Measurements from ENCODE around the gene MAD2L2. TPM values are rescaled to one million over a fixed set of nuclear protein-coding genes. Genes with fewer than 3 reads are reported as not detected.
A peak's percentile ranks its signal among the peaks of the same experiment; 100 is the strongest.

MAD2L2 gene
- 87.4 TPM for polyA plus RNA-seq (2013, experiment 1 of 2)
- polyA plus RNA-seq (2013, experiment 2 of 2) = 80.5 TPM

DNA sequence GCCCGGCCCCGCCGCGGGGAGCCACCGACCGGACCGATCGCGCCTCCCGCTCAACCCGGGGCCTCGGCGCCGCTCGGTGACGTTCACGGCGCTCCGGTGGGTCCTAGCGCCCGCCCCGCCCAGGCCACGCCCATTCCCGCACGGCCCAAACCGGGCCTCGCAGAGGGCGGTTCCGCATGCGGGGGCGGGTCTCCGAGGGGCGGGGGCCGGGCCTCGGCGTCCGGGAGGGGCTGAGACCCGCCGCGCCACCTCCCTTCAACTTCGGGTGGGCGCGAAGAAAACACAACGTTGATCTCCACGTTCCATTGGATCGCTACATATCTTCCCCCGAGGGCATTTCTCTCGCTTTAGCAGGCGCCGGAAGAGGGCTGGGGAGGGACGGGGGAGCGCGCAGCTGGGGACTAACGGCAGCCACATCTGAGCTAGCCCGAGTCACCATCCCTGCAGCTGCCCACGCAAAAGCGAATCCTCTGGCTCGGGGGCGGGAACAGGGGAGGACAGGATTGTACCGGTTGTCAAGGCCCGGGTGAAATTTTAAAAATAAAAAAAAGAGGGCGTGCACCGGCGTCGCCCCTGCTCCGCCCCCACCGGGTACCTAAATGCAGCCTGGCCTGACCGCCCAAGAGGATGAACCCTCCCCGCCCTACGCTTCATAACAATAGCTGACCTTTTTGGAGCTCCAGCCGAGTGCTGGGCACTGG is at the start of gene MAD2L2:
TSS of gene MAD2L2 (minus strand) at position 78 of the 701 bp plus-strand sequence. CDS start 547 bp downstream, outside the sequence.
- Histone ChIP-seq H3K4me3 (ENCODE audit: extremely low read depth, insufficient read depth, low read length, poor library complexity, severe bottlenecking) (peak within 1 kb of the TSS; percentile 87), H3K9me3 (ENCODE audit: control insufficient read depth, low read length) (no peaks in the 10 kb centered on the region), H3K36me3 (ENCODE audit: control insufficient read depth, insufficient read depth, low read length) (peaks cover 25% of the 10 kb centered on the region), H3K27ac (ENCODE audit: low read depth, low read length, severe bottlenecking) (peak within 1 kb of the TSS; percentile 31), H3K4me1 (ENCODE audit: control insufficient read depth, insufficient read depth, low read length, poor library complexity, severe bottlenecking) (peaks cover 11% of the 10 kb centered on the region)
- WGBS, 2 experiments (ENCODE audit: insufficient coverage in 2 of 2) = 1% methylated on average over 47 to 60 of the region's 71 CpGs

DNA sequence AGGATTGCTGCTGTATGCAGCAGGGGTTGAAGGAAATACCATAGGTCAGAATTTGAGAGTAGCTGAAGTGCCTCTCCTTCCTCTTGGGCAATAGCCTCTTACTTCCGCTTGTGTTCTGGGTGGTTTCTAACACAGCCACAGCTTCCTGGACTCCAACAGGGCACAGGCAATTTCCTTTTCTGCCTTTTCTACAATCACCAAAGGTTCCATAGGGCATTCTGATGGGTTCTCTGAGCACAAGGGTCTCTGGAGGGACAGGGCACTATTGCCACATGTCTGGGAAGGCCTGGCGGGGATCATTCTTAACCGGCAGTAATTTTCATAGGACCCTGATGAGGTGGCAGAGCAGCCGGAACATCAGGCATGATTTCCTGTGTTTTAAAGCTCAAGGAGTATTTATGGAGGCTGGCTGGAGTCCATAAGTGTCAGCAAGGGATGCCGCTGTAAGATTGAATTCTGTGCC is 49.5 kb upstream of the MAD2L2 start:
- WGBS, 2 experiments (ENCODE audit: insufficient coverage in 2 of 2) = 94 to 95% methylated on average over 4 to 5 of the region's 5 CpGs
- Histone ChIP-seq H3K4me3 (ENCODE audit: extremely low read depth, insufficient read depth, low read length, poor library complexity, severe bottlenecking) (no peak overlapping the region), H3K9me3 (ENCODE audit: control insufficient read depth, low read length) (no peaks in the 10 kb centered on the region), H3K27ac (ENCODE audit: low read depth, low read length, severe bottlenecking) (peak overlapping the region; percentile 41), H3K36me3 (ENCODE audit: control insufficient read depth, insufficient read depth, low read length) (no peaks in the 10 kb centered on the region), H3K4me1 (ENCODE audit: control insufficient read depth, insufficient read depth, low read length, poor library complexity, severe bottlenecking) (peaks cover 30% of the 10 kb centered on the region)

DNA sequence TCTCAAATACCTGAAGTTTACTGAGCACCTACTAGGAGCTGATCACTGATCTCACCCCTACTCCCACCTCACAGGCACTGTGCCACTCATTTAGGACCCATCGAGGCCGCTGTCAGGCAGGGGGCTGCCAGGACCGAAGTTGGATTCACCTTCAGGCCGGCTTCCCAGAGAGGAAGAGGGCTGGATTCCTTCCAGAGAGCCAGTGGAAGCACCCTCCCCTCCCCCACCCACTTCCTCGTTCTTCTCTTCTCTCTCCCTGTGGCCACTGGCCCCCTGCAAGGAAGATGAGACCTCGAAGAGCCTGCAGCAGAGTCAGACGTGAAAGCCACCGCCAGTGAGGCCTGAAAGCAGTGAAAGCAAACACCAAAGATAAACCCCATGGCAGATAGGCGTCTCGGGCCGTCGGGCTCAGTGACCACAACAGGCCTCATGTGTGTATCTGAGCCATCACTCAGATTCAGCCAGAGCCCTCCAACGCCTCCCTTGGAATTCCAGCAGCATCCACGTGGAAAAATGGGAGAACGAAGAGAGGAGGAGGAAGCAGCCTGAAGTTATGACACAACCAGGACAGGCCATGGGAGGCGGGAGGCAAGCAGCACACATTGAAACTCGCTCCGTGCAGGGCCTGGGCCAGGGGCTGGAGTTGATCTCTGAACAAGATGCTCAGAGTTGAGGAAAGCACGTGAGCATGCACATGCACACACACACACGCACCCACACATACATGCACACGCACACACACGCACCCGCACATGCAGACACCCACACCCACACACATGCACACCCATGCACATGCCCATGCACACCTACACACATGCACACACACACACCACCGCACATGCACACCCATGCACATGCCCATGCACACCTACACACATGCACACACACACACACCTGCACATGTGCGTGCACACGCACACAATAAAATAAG is 48.8 kb upstream of the MAD2L2 start:
- 77 to 80% methylated on average over 20 to 22 of the region's 26 CpGs for WGBS, 2 experiments (ENCODE audit: insufficient coverage in 2 of 2)
- Histone ChIP-seq H3K4me3 (ENCODE audit: extremely low read depth, insufficient read depth, low read length, poor library complexity, severe bottlenecking) (no peak overlapping the region), H3K9me3 (ENCODE audit: control insufficient read depth, low read length) (no peaks in the 10 kb centered on the region), H3K36me3 (ENCODE audit: control insufficient read depth, insufficient read depth, low read length) (no peaks in the 10 kb centered on the region), H3K27ac (ENCODE audit: low read depth, low read length, severe bottlenecking) (no peak overlapping the region), H3K4me1 (ENCODE audit: control insufficient read depth, insufficient read depth, low read length, poor library complexity, severe bottlenecking) (peaks cover 30% of the 10 kb centered on the region)

DNA sequence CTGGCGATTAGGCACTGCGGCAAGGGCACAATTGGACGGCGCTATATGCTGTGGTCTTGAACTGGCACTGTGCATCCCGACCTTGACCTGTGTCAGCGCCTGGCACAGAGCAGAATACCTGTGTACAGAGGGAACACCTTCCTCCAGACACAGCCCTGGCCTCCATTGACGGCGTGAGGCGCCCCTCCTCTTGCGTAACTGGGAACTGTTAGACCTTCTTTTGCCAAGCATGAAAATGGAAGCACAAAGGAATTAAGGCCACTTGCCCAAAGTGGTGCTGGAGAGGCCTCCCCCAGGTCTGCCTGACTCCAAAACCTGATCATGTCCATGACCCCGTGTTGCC is 48.2 kb upstream of the MAD2L2 start:
- Histone ChIP-seq H3K4me3 (ENCODE audit: extremely low read depth, insufficient read depth, low read length, poor library complexity, severe bottlenecking) (no peak overlapping the region), H3K27ac (ENCODE audit: low read depth, low read length, severe bottlenecking) (no peak overlapping the region), H3K9me3 (ENCODE audit: control insufficient read depth, low read length) (no peaks in the 10 kb centered on the region), H3K36me3 (ENCODE audit: control insufficient read depth, insufficient read depth, low read length) (no peaks in the 10 kb centered on the region), H3K4me1 (ENCODE audit: control insufficient read depth, insufficient read depth, low read length, poor library complexity, severe bottlenecking) (peaks cover 30% of the 10 kb centered on the region)
- 93 to 96% methylated on average over 6 to 11 of the region's 11 CpGs for WGBS, 2 experiments (ENCODE audit: insufficient coverage in 2 of 2)

DNA sequence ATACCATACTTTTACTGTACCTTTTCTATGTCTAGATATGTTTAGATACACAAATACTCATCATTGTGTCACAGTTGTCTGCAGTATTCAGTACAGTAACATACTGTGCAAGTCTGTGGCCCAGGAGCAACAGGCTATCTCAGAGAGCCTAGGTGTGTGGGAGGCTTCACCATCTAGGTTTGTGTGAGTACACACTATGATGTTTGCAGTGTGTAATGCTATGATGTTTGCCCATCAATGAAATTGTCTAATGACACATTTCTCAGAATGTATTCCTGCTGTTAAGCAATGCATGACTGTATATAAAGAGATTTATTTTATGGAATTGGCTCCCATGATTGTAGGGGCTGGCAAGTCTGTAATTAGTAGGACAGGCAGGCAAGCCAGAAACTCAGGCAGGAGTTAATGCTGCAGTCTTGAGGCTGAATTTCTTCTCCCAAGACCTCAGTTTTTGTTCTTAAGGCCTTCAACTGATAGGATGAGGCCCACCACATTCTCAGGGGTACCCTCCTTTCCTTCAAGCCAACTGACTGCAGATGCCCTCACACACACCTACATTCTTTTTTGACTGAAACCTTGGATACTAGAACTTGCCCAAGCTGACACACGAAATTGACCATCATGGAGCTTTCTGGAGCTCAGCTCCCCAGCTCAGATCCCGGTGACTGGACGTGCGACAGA is 47.3 kb upstream of the MAD2L2 start:
- Histone ChIP-seq H3K36me3 (ENCODE audit: control insufficient read depth, insufficient read depth, low read length) (no peaks in the 10 kb centered on the region), H3K27ac (ENCODE audit: low read depth, low read length, severe bottlenecking) (no peak overlapping the region), H3K9me3 (ENCODE audit: control insufficient read depth, low read length) (no peaks in the 10 kb centered on the region), H3K4me3 (ENCODE audit: extremely low read depth, insufficient read depth, low read length, poor library complexity, severe bottlenecking) (no peak overlapping the region), H3K4me1 (ENCODE audit: control insufficient read depth, insufficient read depth, low read length, poor library complexity, severe bottlenecking) (peaks cover 30% of the 10 kb centered on the region)
- 92 to 96% methylated on average over 4 of the region's 4 CpGs for WGBS, 2 experiments (ENCODE audit: insufficient coverage in 2 of 2)

DNA sequence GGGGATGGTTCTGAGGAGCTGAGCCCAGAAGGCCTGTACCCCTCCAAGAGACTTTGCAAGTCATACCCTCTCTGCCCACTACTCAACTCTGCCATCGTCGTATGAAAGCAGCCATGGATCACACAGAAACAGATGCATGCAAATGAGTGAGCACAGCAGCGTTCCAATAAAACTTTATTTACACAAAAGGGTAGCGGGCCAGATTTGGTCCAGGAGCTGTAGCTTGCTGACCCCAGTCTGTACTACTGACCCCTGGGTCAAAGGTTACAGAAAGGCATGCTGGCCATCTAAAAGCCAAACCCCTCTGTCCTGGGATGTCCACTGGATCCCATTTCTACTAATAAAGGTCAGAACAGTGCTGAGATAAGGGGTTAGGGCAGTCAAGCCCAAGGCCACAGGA is 46.2 kb upstream of the MAD2L2 start:
- WGBS, 2 experiments (ENCODE audit: insufficient coverage in 2 of 2) = 100% methylated on average over 2 to 3 of the region's 4 CpGs
- Histone ChIP-seq H3K9me3 (ENCODE audit: control insufficient read depth, low read length) (no peaks in the 10 kb centered on the region), H3K4me1 (ENCODE audit: control insufficient read depth, insufficient read depth, low read length, poor library complexity, severe bottlenecking) (peaks cover 25% of the 10 kb centered on the region), H3K27ac (ENCODE audit: low read depth, low read length, severe bottlenecking) (no peak overlapping the region), H3K4me3 (ENCODE audit: extremely low read depth, insufficient read depth, low read length, poor library complexity, severe bottlenecking) (no peak overlapping the region), H3K36me3 (ENCODE audit: control insufficient read depth, insufficient read depth, low read length) (no peaks in the 10 kb centered on the region)

DNA sequence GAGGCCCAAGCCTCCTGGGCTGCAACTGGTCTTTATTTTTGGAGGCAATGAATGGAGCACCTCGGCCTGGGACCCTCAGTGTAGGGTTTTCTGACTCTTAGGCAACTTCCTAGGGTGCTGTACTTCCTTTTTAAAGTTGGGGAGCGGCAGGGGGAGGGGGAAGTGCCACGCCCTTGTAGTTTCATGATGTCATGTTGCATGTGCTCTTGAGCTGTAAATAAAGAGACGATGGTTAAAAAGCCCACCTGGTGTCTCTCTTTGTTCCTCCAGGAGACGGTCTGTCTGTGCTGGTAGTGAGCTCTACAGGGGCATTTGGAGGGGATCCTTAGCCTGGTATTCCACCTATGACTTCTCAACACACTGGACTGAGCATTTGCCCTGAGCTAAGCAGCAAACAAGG is 44.7 kb upstream of the MAD2L2 start:
- WGBS, 2 experiments (ENCODE audit: insufficient coverage in 2 of 2) = 74 to 77% methylated on average over 5 of the region's 5 CpGs
- Histone ChIP-seq H3K4me3 (ENCODE audit: extremely low read depth, insufficient read depth, low read length, poor library complexity, severe bottlenecking) (no peak overlapping the region), H3K36me3 (ENCODE audit: control insufficient read depth, insufficient read depth, low read length) (no peaks in the 10 kb centered on the region), H3K4me1 (ENCODE audit: control insufficient read depth, insufficient read depth, low read length, poor library complexity, severe bottlenecking) (peaks cover 16% of the 10 kb centered on the region), H3K27ac (ENCODE audit: low read depth, low read length, severe bottlenecking) (no peak overlapping the region), H3K9me3 (ENCODE audit: control insufficient read depth, low read length) (no peaks in the 10 kb centered on the region)

DNA sequence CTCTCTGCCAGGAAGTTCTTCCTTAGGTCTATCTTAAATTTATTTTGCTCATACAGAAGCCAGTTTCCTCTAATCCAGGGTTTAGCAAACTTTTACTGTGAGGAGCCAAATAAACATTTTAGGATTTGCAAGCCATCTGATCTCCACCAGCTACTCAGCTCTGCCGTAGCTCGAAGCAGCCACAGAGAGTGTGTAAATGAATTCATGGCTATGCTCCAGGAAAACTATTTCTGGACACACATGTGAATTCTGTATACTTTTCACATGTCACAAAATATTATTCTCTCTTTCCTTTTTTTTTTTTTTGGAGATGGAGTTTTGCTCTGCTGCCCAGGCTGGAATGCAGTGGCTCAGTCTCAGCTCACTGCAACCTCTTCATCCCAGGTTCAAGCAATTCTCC is 41.6 kb upstream of the MAD2L2 start:
- 86 to 100% methylated on average over 1 to 2 of the region's 2 CpGs for WGBS, 2 experiments (ENCODE audit: insufficient coverage in 2 of 2)
- Histone ChIP-seq H3K9me3 (ENCODE audit: control insufficient read depth, low read length) (no peaks in the 10 kb centered on the region), H3K4me1 (ENCODE audit: control insufficient read depth, insufficient read depth, low read length, poor library complexity, severe bottlenecking) (no peaks in the 10 kb centered on the region), H3K27ac (ENCODE audit: low read depth, low read length, severe bottlenecking) (no peak overlapping the region), H3K36me3 (ENCODE audit: control insufficient read depth, insufficient read depth, low read length) (no peaks in the 10 kb centered on the region), H3K4me3 (ENCODE audit: extremely low read depth, insufficient read depth, low read length, poor library complexity, severe bottlenecking) (no peak overlapping the region)

DNA sequence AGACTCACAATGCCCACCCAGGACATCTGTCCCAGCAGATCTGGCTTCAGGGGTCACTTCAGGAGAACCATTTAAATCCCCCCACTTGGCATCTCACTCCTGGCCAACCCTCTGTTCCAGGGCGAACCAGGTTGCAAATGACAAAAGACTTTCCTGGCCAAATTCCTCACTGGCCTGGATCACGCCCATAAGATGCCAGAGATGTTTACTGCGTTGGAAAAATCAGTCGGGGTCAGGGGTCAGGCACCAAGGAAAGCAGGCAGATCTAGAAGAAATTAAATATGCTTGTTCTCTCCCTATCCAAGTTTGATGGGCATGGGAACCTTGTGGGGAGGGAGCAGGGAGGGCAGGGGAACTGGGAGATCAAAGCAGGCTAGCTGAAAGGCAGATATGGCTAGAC is 40.4 kb upstream of the MAD2L2 start:
- H3K4me3 ChIP-seq (ENCODE audit: extremely low read depth, insufficient read depth, low read length, poor library complexity, severe bottlenecking) = no peak overlapping the region
- H3K9me3 ChIP-seq (ENCODE audit: control insufficient read depth, low read length) = no peaks in the 10 kb centered on the region
- H3K4me1 ChIP-seq (ENCODE audit: control insufficient read depth, insufficient read depth, low read length, poor library complexity, severe bottlenecking) = no peaks in the 10 kb centered on the region
- 85 to 96% methylated on average over 3 of the region's 4 CpGs for WGBS, 2 experiments (ENCODE audit: insufficient coverage in 2 of 2)
- no peaks in the 10 kb centered on the region for H3K36me3 ChIP-seq (ENCODE audit: control insufficient read depth, insufficient read depth, low read length)
- H3K27ac ChIP-seq (ENCODE audit: low read depth, low read length, severe bottlenecking) = no peak overlapping the region

DNA sequence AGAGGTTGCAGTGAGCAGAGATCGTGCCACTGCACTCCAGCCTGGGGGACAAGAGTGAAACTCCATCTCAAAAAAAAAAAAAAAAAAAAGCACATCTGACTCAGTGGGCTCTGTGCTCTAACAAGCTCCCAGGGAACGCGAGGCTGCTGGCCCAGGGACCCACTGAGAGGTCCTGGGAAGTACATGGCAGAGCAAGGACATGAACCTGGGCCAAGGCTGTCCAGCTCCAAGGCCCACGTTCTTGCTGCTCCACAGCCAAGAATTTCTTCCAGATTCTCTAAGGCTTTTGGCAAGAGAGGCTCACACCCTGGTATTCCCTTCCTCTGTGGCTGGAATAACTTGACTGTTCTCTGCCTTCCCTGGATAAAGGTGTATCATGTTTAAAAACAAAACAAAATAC is 39.6 kb upstream of the MAD2L2 start:
- Histone ChIP-seq H3K4me3 (ENCODE audit: extremely low read depth, insufficient read depth, low read length, poor library complexity, severe bottlenecking) (no peak overlapping the region), H3K36me3 (ENCODE audit: control insufficient read depth, insufficient read depth, low read length) (no peaks in the 10 kb centered on the region), H3K9me3 (ENCODE audit: control insufficient read depth, low read length) (no peaks in the 10 kb centered on the region), H3K4me1 (ENCODE audit: control insufficient read depth, insufficient read depth, low read length, poor library complexity, severe bottlenecking) (no peaks in the 10 kb centered on the region), H3K27ac (ENCODE audit: low read depth, low read length, severe bottlenecking) (no peak overlapping the region)
- WGBS, 2 experiments (ENCODE audit: insufficient coverage in 2 of 2) = 87 to 100% methylated on average over 3 to 4 of the region's 4 CpGs
